Measurements from ENCODE around the gene OTUB2. TPM values are rescaled to one million over a fixed set of nuclear protein-coding genes. Genes with fewer than 3 reads are reported as not detected.

The OTUB2 gene
- total RNA-seq, 8 experiments from 2014 or later: 0.81 to 5.5 (median 3.9) TPM

GRCh38 chr14:94016446-94016976 lies 9.6 kb upstream of the OTUB2 start:
- no peak for ATAC-seq (replicated peaks in 6 of 8)
- Histone ChIP-seq H3K4me1 (replicated peaks in 1 of 2) (peaks cover 0 to 14% of the 10 kb centered on the region in 2 donors), H3K27ac (no peak overlapping the region), H3K4me3 (no peak overlapping the region)
- in situ Hi-C loops (cut with MboI; ENCODE audit: low pct_unique_long_range_greater_than_20kb in 2 of 9, low sequenced_read_pairs in 9 of 9, unreplicated experiment in 9 of 9): no loop called here
- 17 to 100% (median 81%) methylated on average over 1 to 6 of the region's 8 CpGs; no CpG with 5 or more reads in 3 of the 10 experiments for WGBS, 10 experiments

- H3K27ac ChIP-seq: no peak overlapping the region
- peak in 1 of 8 experiments; percentile 22 for ATAC-seq (replicated peaks in 6 of 8)
- in situ Hi-C loops (cut with MboI; ENCODE audit: low pct_unique_long_range_greater_than_20kb in 2 of 9, low sequenced_read_pairs in 9 of 9, unreplicated experiment in 9 of 9): no loop called here
- WGBS, 10 experiments: 56 to 93% (median 83%) methylated on average over 2 to 7 of the region's 8 CpGs; no CpG with 5 or more reads in 3 of the 10 experiments
- H3K4me3 ChIP-seq: no peak overlapping the region
- peaks cover 7 to 20% of the 10 kb centered on the region in 2 donors for H3K4me1 ChIP-seq (replicated peaks in 1 of 2)
Measured at GRCh38 chr14:94018308-94018707, 7.8 kb upstream of the OTUB2 start.

GRCh38 chr14:94019329-94019728 lies 6.8 kb upstream of the OTUB2 start:
- in situ Hi-C loops (cut with MboI; ENCODE audit: low pct_unique_long_range_greater_than_20kb in 2 of 9, low sequenced_read_pairs in 9 of 9, unreplicated experiment in 9 of 9): no loop called here
- Histone ChIP-seq H3K4me1 (replicated peaks in 1 of 2) (peaks cover 7 to 18% of the 10 kb centered on the region in 2 donors), H3K4me3 (no peak overlapping the region), H3K27ac (no peak overlapping the region)
- ATAC-seq (replicated peaks in 6 of 8): no peak
- 44 to 97% (median 83%) methylated on average over 3 to 6 of the region's 6 CpGs; no CpG with 5 or more reads in 1 of the 10 experiments for WGBS, 10 experiments

- in situ Hi-C loops (cut with MboI; ENCODE audit: low pct_unique_long_range_greater_than_20kb in 2 of 9, low sequenced_read_pairs in 9 of 9, unreplicated experiment in 9 of 9): no loop called here
- ATAC-seq (replicated peaks in 6 of 8): no peak
- H3K4me1 ChIP-seq (replicated peaks in 1 of 2): peaks cover 7 to 13% of the 10 kb centered on the region in 2 donors
- no peak overlapping the region for H3K4me3 ChIP-seq
- 69 to 95% (median 86%) methylated on average over 2 to 3 of the region's 4 CpGs; no CpG with 5 or more reads in 4 of the 10 experiments for WGBS, 10 experiments
- H3K27ac ChIP-seq: no peak overlapping the region
Measured at GRCh38 chr14:94020267-94020666, 5.9 kb upstream of the OTUB2 start.

GRCh38 chr14:94021001-94021400 lies 5.1 kb upstream of the OTUB2 start:
- in situ Hi-C loops (cut with MboI; ENCODE audit: low pct_unique_long_range_greater_than_20kb in 2 of 9, low sequenced_read_pairs in 9 of 9, unreplicated experiment in 9 of 9): no loop called here
- WGBS, 10 experiments: 100% methylated on average over 1 of the region's 2 CpGs; no CpG with 5 or more reads in 8 of the 10 experiments
- ATAC-seq (replicated peaks in 6 of 8): peak; percentile 24 to 50 (median 36)
- Histone ChIP-seq H3K4me1 (replicated peaks in 1 of 2) (peaks cover 9 to 17% of the 10 kb centered on the region in 2 donors), H3K4me3 (no peak overlapping the region), H3K27ac (no peak overlapping the region)

GRCh38 chr14:94021416-94022157 lies 4.6 kb upstream of the OTUB2 start:
- in situ Hi-C loops (cut with MboI; ENCODE audit: low pct_unique_long_range_greater_than_20kb in 2 of 9, low sequenced_read_pairs in 9 of 9, unreplicated experiment in 9 of 9): no loop called here
- Histone ChIP-seq H3K4me1 (replicated peaks in 1 of 2) (peaks cover 9 to 17% of the 10 kb centered on the region in 2 donors), H3K4me3 (no peak overlapping the region), H3K27ac (no peak overlapping the region)
- ATAC-seq (replicated peaks in 6 of 8): no peak
- WGBS, 10 experiments: 14 to 94% (median 82%) methylated on average over 1 to 6 of the region's 10 CpGs; no CpG with 5 or more reads in 3 of the 10 experiments

- Histone ChIP-seq H3K4me3 (no peak overlapping the region), H3K27ac (no peak overlapping the region), H3K4me1 (replicated peaks in 1 of 2) (peaks cover 9 to 17% of the 10 kb centered on the region in 2 donors)
- 0 to 100% (median 72%) methylated on average over 1 to 8 of the region's 10 CpGs; no CpG with 5 or more reads in 2 of the 10 experiments for WGBS, 10 experiments
- in situ Hi-C loops (cut with MboI; ENCODE audit: low pct_unique_long_range_greater_than_20kb in 2 of 9, low sequenced_read_pairs in 9 of 9, unreplicated experiment in 9 of 9): no loop called here
- peak in 2 of 8 experiments; percentile 13 to 33 for ATAC-seq (replicated peaks in 6 of 8)
Measured at GRCh38 chr14:94022532-94023411, 3.4 kb upstream of the OTUB2 start.

- Histone ChIP-seq H3K4me3 (no peak overlapping the region), H3K27ac (no peak overlapping the region), H3K4me1 (replicated peaks in 1 of 2) (peaks cover 9 to 17% of the 10 kb centered on the region in 2 donors)
- in situ Hi-C loops (cut with MboI; ENCODE audit: low pct_unique_long_range_greater_than_20kb in 2 of 9, low sequenced_read_pairs in 9 of 9, unreplicated experiment in 9 of 9): no loop called here
- WGBS, 10 experiments: 71 to 100% (median 95%) methylated on average over 1 to 2 of the region's 2 CpGs; no CpG with 5 or more reads in 5 of the 10 experiments
- no peak for ATAC-seq (replicated peaks in 6 of 8)
Measured at GRCh38 chr14:94024549-94024948, 1.6 kb upstream of the OTUB2 start.

GRCh38 chr14:94025720-94026119 lies 420 bp upstream of the OTUB2 start:
- H3K27ac ChIP-seq: no peak overlapping the region
- H3K4me3 ChIP-seq: peak overlapping the region in 3 of 5 donors; percentile 54 to 58 (median 58)
- ATAC-seq (replicated peaks in 6 of 8): peak in 4 of 8 experiments; percentile 5 to 25 (median 12)
- peaks cover 9 to 17% of the 10 kb centered on the region in 2 donors for H3K4me1 ChIP-seq (replicated peaks in 1 of 2)
- in situ Hi-C loops (cut with MboI; ENCODE audit: low pct_unique_long_range_greater_than_20kb in 2 of 9, low sequenced_read_pairs in 9 of 9, unreplicated experiment in 9 of 9): no loop called here
- WGBS, 10 experiments: 17 to 64% (median 50%) methylated on average over 1 to 6 of the region's 6 CpGs; no CpG with 5 or more reads in 2 of the 10 experiments

GRCh38 chr14:94026889-94027469 lies 839 bp downstream of the OTUB2 start:
- ATAC-seq (replicated peaks in 6 of 8): no peak
- no peak overlapping the region for H3K27ac ChIP-seq

GRCh38 chr14:94027566-94028449 lies 1.7 kb downstream of the OTUB2 start:
- Histone ChIP-seq H3K4me1 (replicated peaks in 1 of 2) (peaks cover 9 to 12% of the 10 kb centered on the region in 2 donors), H3K4me3 (no peak overlapping the region), H3K27ac (no peak overlapping the region)
- WGBS, 10 experiments: 80 to 100% (median 97%) methylated on average over 1 to 9 of the region's 14 CpGs; no CpG with 5 or more reads in 3 of the 10 experiments
- ATAC-seq (replicated peaks in 6 of 8): no peak
- in situ Hi-C loops (cut with MboI; ENCODE audit: low pct_unique_long_range_greater_than_20kb in 2 of 9, low sequenced_read_pairs in 9 of 9, unreplicated experiment in 9 of 9): no loop called here

More at GRCh38 chr14:94026889-94027469, 839 bp downstream of the OTUB2 start:
- in situ Hi-C loops (cut with MboI; ENCODE audit: low pct_unique_long_range_greater_than_20kb in 2 of 9, low sequenced_read_pairs in 9 of 9, unreplicated experiment in 9 of 9): no loop called here
- Histone ChIP-seq H3K4me1 (replicated peaks in 1 of 2) (peaks cover 15 to 20% of the 10 kb centered on the region in 2 donors), H3K4me3 (peak overlapping the region; percentile 45 to 58 (median 58))
- WGBS, 10 experiments: 86 to 100% (median 93%) methylated on average over 1 to 4 of the region's 17 CpGs; no CpG with 5 or more reads in 6 of the 10 experiments

- in situ Hi-C loops (cut with MboI; ENCODE audit: low pct_unique_long_range_greater_than_20kb in 2 of 9, low sequenced_read_pairs in 9 of 9, unreplicated experiment in 9 of 9): no loop called here
- 60 to 93% (median 87%) methylated on average over 1 to 4 of the region's 4 CpGs; no CpG with 5 or more reads in 6 of the 10 experiments for WGBS, 10 experiments
- peaks cover 9 to 10% of the 10 kb centered on the region in 2 donors for H3K4me1 ChIP-seq (replicated peaks in 1 of 2)
- H3K4me3 ChIP-seq: no peak overlapping the region
- H3K27ac ChIP-seq: no peak overlapping the region
- ATAC-seq (replicated peaks in 6 of 8): no peak
Measured at GRCh38 chr14:94028450-94028826, 2.3 kb downstream of the OTUB2 start.

Data from motor neuron (in vitro differentiated cells).